ENCODE measurements around the gene TOR1A.
"Not testable (repeated sequence)": the region's sequence is repeated elsewhere in the genome, so short reads cannot be mapped to it uniquely, and the experiment has no call there.

TOR1A gene

GRCh38 chr9:129828051-129828450 lies 4.1 kb upstream of the TOR1A start:
- no peak for DNase-seq
- intact Hi-C loops (cut with DNase I): no loop called here

GRCh38 chr9:129826759-129827158 lies 2.8 kb upstream of the TOR1A start:
- intact Hi-C loops (cut with DNase I): no loop called here
- no peak for DNase-seq

- no peak for DNase-seq
- intact Hi-C loops (cut with DNase I): no loop called here
These were observed 2.4 kb upstream of the TOR1A start for GRCh38 chr9:129826344-129826743.

DNA sequence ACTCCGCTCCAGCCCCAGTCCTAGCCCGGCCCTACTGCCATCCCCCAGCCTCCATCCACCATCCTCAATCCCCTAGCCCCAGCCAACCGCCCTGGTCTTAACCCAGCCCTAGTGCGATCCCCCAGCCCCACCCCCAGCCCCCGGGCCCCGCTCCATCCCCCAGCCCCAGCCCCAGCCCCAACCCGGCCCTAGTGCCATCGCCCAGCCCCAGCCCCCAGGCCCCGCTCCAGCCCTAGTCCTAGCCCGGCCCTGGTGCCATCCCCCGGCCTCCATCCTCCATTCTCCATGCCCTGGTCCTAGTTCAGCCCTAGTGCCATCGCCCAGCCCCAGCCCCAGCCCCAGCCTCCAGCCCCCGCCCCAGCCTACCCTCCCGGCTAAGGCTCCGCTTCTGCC lies 398 bp downstream of the TOR1A start:
- intact Hi-C loops (cut with DNase I): no loop called here
- DNase-seq: no peak

DNA sequence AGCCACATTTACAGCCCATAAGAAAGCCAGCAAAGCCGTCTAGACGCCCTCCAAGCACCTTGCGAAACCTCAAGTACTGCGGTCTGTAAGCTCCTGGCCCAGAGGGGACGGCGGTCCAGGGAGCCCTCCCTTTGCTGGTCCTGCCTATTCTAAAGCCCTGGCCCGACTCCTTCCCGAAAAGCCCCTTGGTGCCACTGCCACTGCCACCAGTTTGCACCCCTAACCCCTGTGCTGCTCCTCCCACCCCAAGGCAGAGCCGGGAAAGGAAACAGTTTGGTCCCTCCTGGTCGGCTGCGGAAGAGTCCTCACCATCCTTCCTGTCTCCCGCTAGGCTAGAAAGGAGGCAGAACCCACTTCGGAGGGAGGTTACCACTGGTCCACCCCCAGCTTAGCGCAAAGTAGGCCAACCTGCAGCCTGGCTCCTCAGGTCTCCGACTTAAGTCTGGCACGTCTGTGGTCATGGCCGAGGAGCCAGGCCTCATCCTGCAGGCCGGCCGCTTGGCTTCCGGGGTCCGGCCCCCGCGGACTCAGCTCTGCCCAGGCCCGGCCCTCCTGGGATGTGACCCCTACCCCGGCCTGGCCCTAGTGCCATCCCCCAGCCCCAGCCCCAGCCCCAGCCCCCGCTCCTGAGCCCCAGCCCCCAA lies 916 bp downstream of the TOR1A start:
- intact Hi-C loops (cut with DNase I): no loop called here
- no peak for DNase-seq

DNA sequence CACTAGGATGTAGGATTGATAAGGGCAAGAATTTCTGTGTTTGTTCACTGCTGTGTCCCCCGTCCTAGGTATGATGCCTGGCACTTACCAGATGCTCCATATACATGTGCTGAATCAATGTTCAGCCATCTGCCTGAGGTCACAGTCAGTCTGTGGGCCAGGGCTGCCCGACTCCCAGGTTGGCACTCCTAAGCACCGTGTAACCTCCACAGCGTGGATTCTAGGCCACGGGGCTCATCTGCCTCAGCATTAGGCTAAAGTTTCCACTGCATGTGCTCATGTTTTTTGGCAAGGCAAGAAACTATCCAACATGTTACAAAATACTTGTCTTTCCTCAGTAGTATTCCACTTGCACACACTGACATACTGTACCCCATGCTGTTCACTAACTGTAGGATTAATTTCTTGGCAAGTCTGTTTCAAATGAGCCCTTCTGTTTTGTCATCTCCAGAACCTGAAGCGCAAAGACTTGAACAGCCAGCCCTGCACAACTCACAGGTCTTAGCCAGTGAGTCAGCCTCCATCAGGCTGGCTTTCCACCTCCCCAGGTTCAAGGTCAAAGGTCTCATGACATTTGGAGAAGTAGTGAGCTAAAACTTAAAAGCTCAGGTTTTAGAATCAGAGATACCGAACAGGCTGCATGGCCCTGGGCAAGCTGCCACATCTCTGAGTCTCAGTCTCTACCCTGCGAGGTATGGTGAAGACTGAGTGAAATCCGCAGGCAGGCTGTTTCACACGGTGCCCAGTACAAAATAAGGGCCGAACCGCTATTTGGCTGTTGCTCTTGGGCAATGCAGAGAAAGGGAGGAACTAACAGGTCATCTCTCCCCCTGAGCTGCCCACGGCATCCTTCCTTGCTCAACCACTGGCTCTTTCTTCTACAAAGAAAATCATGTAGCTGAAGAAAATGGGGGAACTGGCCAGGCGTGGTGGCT lies 7.2 kb downstream of the TOR1A start:
- DNase-seq: no peak
- intact Hi-C loops (cut with DNase I): no loop called here

GRCh38 chr9:129815278-129815677 lies 8.7 kb downstream of the TOR1A start:
- DNase-seq: no peak
- intact Hi-C loops (cut with DNase I): no loop called here

DNA sequence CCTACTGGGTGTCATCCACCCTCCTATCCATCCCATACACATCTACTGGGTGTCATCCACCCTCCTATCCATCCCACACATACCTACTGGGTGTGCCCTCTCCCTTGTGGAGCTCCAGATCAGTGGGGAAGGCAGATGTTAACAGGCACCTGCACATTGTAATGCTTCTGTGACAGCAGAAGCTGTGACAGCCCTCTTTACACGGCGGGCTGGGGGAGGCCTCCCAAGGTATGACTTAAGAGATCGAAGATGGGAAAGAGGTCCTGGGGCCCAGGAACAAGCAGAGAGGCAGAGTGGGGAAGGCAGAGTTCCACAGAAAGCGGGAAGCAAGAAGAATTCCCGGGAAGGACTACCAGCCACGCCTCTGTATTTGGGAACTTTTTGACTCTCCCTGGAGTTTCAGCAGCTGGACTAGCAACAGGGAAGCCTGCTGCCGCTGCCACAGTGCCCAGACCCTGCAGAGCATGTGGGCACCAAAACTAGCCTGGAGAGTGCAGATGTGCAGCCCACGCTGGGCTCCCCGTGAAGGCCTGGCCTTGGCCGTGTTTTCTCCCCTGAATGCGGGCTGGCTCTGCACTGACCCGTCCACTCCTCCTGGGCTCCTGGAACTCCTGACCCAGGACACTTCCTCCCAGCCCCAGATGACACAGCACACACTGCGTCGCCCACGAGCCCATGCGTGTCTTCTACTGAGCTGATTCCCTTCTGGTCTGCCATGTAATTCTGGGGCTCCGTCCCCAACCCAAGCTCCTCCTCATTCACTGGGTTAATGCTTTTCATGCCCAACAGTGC lies 9.3 kb downstream of the TOR1A start:
- intact Hi-C loops (cut with DNase I): no loop called here
- DNase-seq: no peak

- intact Hi-C loops (cut with DNase I): no loop called here
- DNase-seq: no peak
These were observed 10.3 kb downstream of the TOR1A start for GRCh38 chr9:129813661-129814060.

GRCh38 chr9:129812385-129812784 lies 11.6 kb downstream of the TOR1A start:
- no peak for DNase-seq
- intact Hi-C loops (cut with DNase I): no loop called here

- DNase-seq: no peak
These were observed 12.0 kb downstream of the TOR1A start for GRCh38 chr9:129811967-129812363.

GRCh38 chr9:129810788-129811187 lies 13.1 kb downstream of the TOR1A start:
- intact Hi-C loops (cut with DNase I): no loop called here
- DNase-seq: no peak

More at GRCh38 chr9:129811967-129812363, 12.0 kb downstream of the TOR1A start:
- intact Hi-C loops (cut with DNase I): no loop called here

GRCh38 chr9:129810116-129810515 lies 13.8 kb downstream of the TOR1A start:
- intact Hi-C loops (cut with DNase I): no loop called here
- no peak for DNase-seq

DNA sequence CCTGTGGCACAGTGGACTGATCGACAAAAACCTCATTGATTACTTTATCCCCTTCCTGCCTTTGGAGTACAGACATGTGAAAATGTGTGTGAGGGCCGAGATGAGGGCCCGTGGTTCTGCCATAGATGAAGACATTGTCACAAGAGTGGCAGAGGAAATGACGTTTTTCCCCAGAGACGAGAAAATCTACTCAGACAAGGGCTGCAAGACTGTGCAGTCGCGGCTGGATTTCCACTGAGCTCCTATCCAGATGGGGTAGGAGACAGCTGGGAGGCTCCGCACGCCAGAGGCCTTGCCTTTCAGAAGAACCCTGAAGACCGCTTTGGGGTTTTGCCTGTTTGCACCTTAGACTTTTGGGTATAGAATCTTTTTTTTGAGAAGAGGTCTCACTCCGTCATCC lies 14.6 kb downstream of the TOR1A start:
- intact Hi-C loops (cut with DNase I): no loop called here

DNA sequence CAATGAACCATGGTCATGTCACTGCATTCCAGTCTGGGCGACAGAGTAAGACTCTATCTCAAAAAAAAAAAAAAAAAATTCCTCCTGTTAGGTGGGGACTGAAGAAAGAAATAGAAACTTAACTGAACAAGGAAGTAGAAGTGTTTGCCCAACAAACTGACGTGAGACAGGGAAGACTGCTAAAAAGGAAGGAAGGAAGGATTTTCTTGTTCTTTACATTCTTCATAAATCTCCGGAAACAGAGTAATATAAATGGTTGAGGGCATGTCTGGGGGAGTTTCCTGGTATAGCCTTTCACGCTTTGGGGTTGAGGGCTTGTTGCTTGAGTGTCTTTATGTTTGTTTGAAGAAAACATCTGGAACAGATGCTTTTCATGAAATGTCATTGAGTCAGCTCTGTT lies 17.9 kb downstream of the TOR1A start:
- no peak for DNase-seq
- intact Hi-C loops (cut with DNase I): no loop called here

More for the DNA sequence above, 14.6 kb downstream of the TOR1A start:
- DNase-seq: no peak

GRCh38 chr9:129803676-129804060 lies 20.3 kb downstream of the TOR1A start:
- DNase-seq: no peak
- intact Hi-C loops (cut with DNase I): loop anchor here (1.0 kb wide), 1 partner anchor 21 kb away; the partner anchor contains the start of gene TOR1A

- peak; percentile 89 to 99 (median 94) for DNase-seq
- intact Hi-C loops (cut with DNase I): loop anchor here (1.0 kb wide), 1 partner anchor 21 kb away; the partner anchor contains the start of gene TOR1A
These were observed 20.9 kb downstream of the TOR1A start, which contains the start of gene TOR1B for GRCh38 chr9:129802833-129803675. Gene TOR1B, plus strand, starts transcription at chr9:129803184. Its CDS starts 29 bp downstream, at chr9:129803213.

GRCh38 chr9:129801504-129801903 lies 22.4 kb downstream of the TOR1A start:
- intact Hi-C loops (cut with DNase I): no loop called here
- no peak for DNase-seq

GRCh38 chr9:129798973-129799372 lies 25.0 kb downstream of the TOR1A start:
- intact Hi-C loops (cut with DNase I): no loop called here
- DNase-seq: no peak

- DNase-seq; intact Hi-C loops (cut with DNase I): not testable (repeated sequence)
These were observed 27.9 kb downstream of the TOR1A start for GRCh38 chr9:129796029-129796428.

Measured in posterior cingulate gyrus (tissue), 11 donors.